Mucosa of descending colon (tissue), 3 donors: ENCODE data around the gene RPTOR. TPM values are rescaled to one million over a fixed set of nuclear protein-coding genes. Genes with fewer than 3 reads are reported as not detected.

Source experiments
- ATAC-seq: fragments of 200-7000 bp; cut with Tn5 transposase; one replicate; pipeline ENCODE4 v1.9.1; 2020; ENCODE audit warnings: mild to moderate bottlenecking, moderate library complexity
- DNase-seq, 3 donors: peaks; one replicate each; pipeline ENCODE4 v3.0.0-alpha.2; 2020
- H3K36me3 ChIP-seq: fragments of 200-600 bp; one replicate; pipeline ENCODE4 v1.8.0; 2021; ENCODE audit warnings: low read depth, mild to moderate bottlenecking
- H3K4me1 ChIP-seq: fragments of 200-600 bp; one replicate; pipeline ENCODE4 v1.8.0; 2021; ENCODE audit warnings: low read depth, mild to moderate bottlenecking
- H3K4me3 ChIP-seq: fragments of 200-600 bp; one replicate; pipeline ENCODE4 v1.8.0; 2021; ENCODE audit warnings: mild to moderate bottlenecking
- H3K9me3 ChIP-seq: fragments of 200-600 bp; one replicate; pipeline ENCODE4 v1.8.0; 2021; ENCODE audit warnings: mild to moderate bottlenecking
- CTCF ChIP-seq: fragments of 200-600 bp; IDR thresholded peaks from one replicate; pipeline ENCODE4 v1.8.0; 2022; ENCODE audit warnings: antibody characterized with exemption, mild to moderate bottlenecking
- intact Hi-C, 2 donors: fragments of 100-400 bp; cut with DNase I in 1 of 2; cut with micrococcal nuclease in 1 of 2; formaldehyde crosslinking; loops; one replicate each; pipeline versions ENCODE4 v1.11.0 to v1.11.1; 2022; cut with DNase I, micrococcal nuclease
- total RNA-seq, 3 donors: library from RNA; stranded (reverse); fragmentation: NEBNext Ultra II Directional in 2 of 3; extraction: Animal tissue kit (Norgen Biotek cat#: 25700) in 2 of 3; gene quantifications; one replicate each; pipeline versions ENCODE4 v1.2.1 to v1.2.4, GENCODE V29; 2021 to 2023
- donor health status: DM: no; HTN: no; CAD: no; lungs with moderate emphysema.
- donor health status: DM: no; HTN: no; CAD: no.
- donor health status: DM: no; HTN: yes; CAD: no.

The RPTOR gene
- total RNA-seq, 3 donors from 2014 or later, result 30.5 to 44.4 (median 37.2) TPM

GRCh38 chr17:80780381-80781198, 236.0 kb downstream of the RPTOR start:
- no peak for DNase-seq
- peak; percentile 20 for ATAC-seq
- no peak overlapping the region for H3K4me3 ChIP-seq
- H3K36me3 ChIP-seq, result no peaks in the 10 kb centered on the region
- TF ChIP-seq CTCF, result no peak
- H3K4me1 ChIP-seq, result peaks cover 9% of the 10 kb centered on the region
- H3K9me3 ChIP-seq, result no peaks in the 10 kb centered on the region
- intact Hi-C loops, result no loop called here

- DNase-seq (no peak), ATAC-seq (no peak)
- H3K4me3 ChIP-seq, result no peak overlapping the region
- H3K4me1 ChIP-seq, result peaks cover 9% of the 10 kb centered on the region
- TF ChIP-seq CTCF, result no peak
- H3K36me3 ChIP-seq, result no peaks in the 10 kb centered on the region
- no peaks in the 10 kb centered on the region for H3K9me3 ChIP-seq
- intact Hi-C loops, result no loop called here
Observed at GRCh38 chr17:80781211-80781610, 236.6 kb downstream of the RPTOR start.

GRCh38 chr17:80781807-80782277, 237.2 kb downstream of the RPTOR start:
- ATAC-seq (no peak), DNase-seq (no peak)
- intact Hi-C loops, result no loop called here
- Histone ChIP-seq H3K36me3 (no peaks in the 10 kb centered on the region), H3K4me1 (peaks cover 9% of the 10 kb centered on the region), H3K4me3 (no peak overlapping the region), H3K9me3 (no peaks in the 10 kb centered on the region)
- no peak for TF ChIP-seq CTCF

GRCh38 chr17:80782536-80783427, 238.1 kb downstream of the RPTOR start:
- TF ChIP-seq CTCF, result no peak
- H3K4me3 ChIP-seq, result no peak overlapping the region
- H3K4me1 ChIP-seq, result peaks cover 9% of the 10 kb centered on the region
- peak; percentile 68 for ATAC-seq
- no peak for DNase-seq
- H3K36me3 ChIP-seq, result no peaks in the 10 kb centered on the region
- intact Hi-C loops, result no loop called here
- H3K9me3 ChIP-seq, result no peaks in the 10 kb centered on the region

- ATAC-seq, result no peak
- H3K36me3 ChIP-seq, result no peaks in the 10 kb centered on the region
- H3K4me3 ChIP-seq, result no peak overlapping the region
- DNase-seq, result no peak
- no peak for TF ChIP-seq CTCF
- no peaks in the 10 kb centered on the region for H3K9me3 ChIP-seq
- peaks cover 9% of the 10 kb centered on the region for H3K4me1 ChIP-seq
- intact Hi-C loops, result no loop called here
Observed at GRCh38 chr17:80783486-80783885, 238.8 kb downstream of the RPTOR start.
